Common myeloid progenitor, CD34-positive (primary cell): ENCODE results near the gene ZRANB3.
"Not testable (repeated sequence)": the region's sequence is repeated elsewhere in the genome, so short reads cannot be mapped to it uniquely, and the experiment has no call there.

Source experiments
- CTCF ChIA-PET: fragments of 350-600 bp; sonication (Branson Sonifier 250); formaldehyde crosslinking; loops from one replicate; lab custom pipeline; 2021; ENCODE audit warnings: antibody characterized with exemption; lab: Charles Lee
- POLR2A ChIA-PET: fragments of 350-600 bp; sonication (Branson Sonifier 250); formaldehyde crosslinking; loops from one replicate; lab custom pipeline; 2021; ENCODE audit warnings: antibody characterized with exemption; lab: Charles Lee
- DNase-seq, 3 donors: peaks; one replicate each; pipeline versions ENCODE4 v3.0.0 to v3.0.0-alpha.2; 2013
- H3K27ac ChIP-seq, 2 experiments: 1 replicate in 1 of 2; 2 replicates in 1 of 2; pipeline ENCODE4 v1.7.0; 2013; ENCODE audit warnings: inconsistent platforms in 2 of 2, low read length in 2 of 2, mild to moderate bottlenecking in 2 of 2, low read depth in 1 of 2, moderate library complexity in 1 of 2; ENCODE audit not compliant: severe bottlenecking in 2 of 2, insufficient read depth in 1 of 2, poor library complexity in 1 of 2
- H3K27me3 ChIP-seq, 5 experiments: replicated peaks in 2 of 5; 1 replicate in 3 of 5; 2 replicates in 2 of 5; pipeline versions ENCODE4 v1.6.1 to v1.7.0; 2013; ENCODE audit warnings: low read length in 4 of 5, mild to moderate bottlenecking in 2 of 5, moderate library complexity in 2 of 5, inconsistent platforms in 1 of 5; ENCODE audit not compliant: insufficient read depth in 5 of 5, control insufficient read depth in 4 of 5
- H3K36me3 ChIP-seq, 4 experiments: 1 replicate in 2 of 4; 2 replicates in 2 of 4; pipeline versions ENCODE4 v1.6.1 to v1.7.0; 2013; ENCODE audit warnings: low read length in 3 of 4, control low read depth in 1 of 4, mild to moderate bottlenecking in 1 of 4; ENCODE audit not compliant: control insufficient read depth in 4 of 4, insufficient read depth in 4 of 4
- H3K4me1 ChIP-seq, 4 experiments: 1 replicate in 3 of 4; 2 replicates in 1 of 4; pipeline versions ENCODE4 v1.6.1 to v1.7.1; 2013; ENCODE audit warnings: low read length in 3 of 4, mild to moderate bottlenecking in 3 of 4, control low read depth in 1 of 4, inconsistent platforms in 1 of 4, moderate library complexity in 1 of 4; ENCODE audit not compliant: control insufficient read depth in 4 of 4, insufficient read depth in 4 of 4; ENCODE audit errors: control extremely low read depth in 1 of 4
- H3K4me3 ChIP-seq, 7 experiments: 1 replicate in 4 of 7; 2 replicates in 3 of 7; pipeline versions ENCODE4 v1.5.1 to v1.7.0; 2013; ENCODE audit warnings: mild to moderate bottlenecking in 7 of 7, low read length in 6 of 7, moderate library complexity in 6 of 7, inconsistent platforms in 2 of 7, low read depth in 2 of 7, control low read depth in 1 of 7; ENCODE audit not compliant: insufficient read depth in 4 of 7, control insufficient read depth in 1 of 7; ENCODE audit errors: extremely low read depth in 1 of 7
- H3K9me3 ChIP-seq, 5 experiments: 1 replicate in 4 of 5; 2 replicates in 1 of 5; pipeline versions ENCODE4 v1.6.1 to v1.7.1; 2013; ENCODE audit warnings: low read length in 4 of 5, mild to moderate bottlenecking in 2 of 5, inconsistent platforms in 1 of 5, low read depth in 1 of 5, moderate library complexity in 1 of 5; ENCODE audit not compliant: control insufficient read depth in 4 of 5, insufficient read depth in 2 of 5; ENCODE audit errors: control extremely low read depth in 1 of 5
- WGBS: methylation state at CpG from one replicate; pipeline ENCODE4 v1.1.5; 2013; ENCODE audit not compliant: insufficient coverage; 5-methylcytosine and 5-hydroxymethylcytosine counted together

Gene ZRANB3

GRCh38 chr2:135121658-135122039 lies 409.4 kb downstream of the ZRANB3 start:
- H3K4me1 ChIP-seq, H3K4me3 ChIP-seq, POLR2A ChIA-PET, H3K27me3 ChIP-seq, H3K27ac ChIP-seq, H3K9me3 ChIP-seq, DNase-seq: not testable (repeated sequence)
- H3K36me3 ChIP-seq = peaks cover 8 to 25% (median 17%) of the 10 kb centered on the region in 4 experiments
- CTCF ChIA-PET = interaction anchor here (1.3 kb wide), 1 partner anchor 11 kb away, joined by 4 read pairs; no protein-coding TSS in a partner anchor
- WGBS = 100% methylated on average over 4 of the region's 6 CpGs

GRCh38 chr2:135121016-135121657 lies 409.9 kb downstream of the ZRANB3 start:
- DNase-seq = no peak
- no CpG with 5 or more reads among the region's 2 CpGs for WGBS
- H3K9me3 ChIP-seq = peaks cover 0 to 4% (median 0%) of the 10 kb centered on the region in 5 experiments
- no peaks in the 10 kb centered on the region for H3K27me3 ChIP-seq
- no peak overlapping the region for H3K4me3 ChIP-seq
- no peak overlapping the region for H3K27ac ChIP-seq
- no peaks in the 10 kb centered on the region for H3K4me1 ChIP-seq
- H3K36me3 ChIP-seq = peaks cover 8 to 21% (median 16%) of the 10 kb centered on the region in 4 experiments
- ChIA-PET POLR2A (no interaction called here), CTCF (interaction anchor here (1.3 kb wide), 1 partner anchor 12 kb away, joined by 4 read pairs; no protein-coding TSS in a partner anchor)

GRCh38 chr2:135119582-135119981 lies 411.4 kb downstream of the ZRANB3 start:
- H3K9me3 ChIP-seq = peaks cover 0 to 4% (median 0%) of the 10 kb centered on the region in 5 experiments
- H3K4me3 ChIP-seq = no peak overlapping the region
- H3K27me3 ChIP-seq = no peaks in the 10 kb centered on the region
- H3K36me3 ChIP-seq = peaks cover 10 to 22% (median 18%) of the 10 kb centered on the region in 4 experiments
- ChIA-PET CTCF (no interaction called here), POLR2A (no interaction called here)
- DNase-seq = no peak
- no peak overlapping the region for H3K27ac ChIP-seq
- H3K4me1 ChIP-seq = no peaks in the 10 kb centered on the region

- CTCF ChIA-PET = interaction anchor here (0.7 kb wide), 1 partner anchor 29 kb away, joined by 3 read pairs; no protein-coding TSS in a partner anchor
- 100% methylated on average over 1 of the region's 3 CpGs for WGBS
- Histone ChIP-seq H3K9me3 (peaks cover 0 to 4% (median 0%) of the 10 kb centered on the region in 5 experiments), H3K36me3 (peaks cover 10 to 27% (median 17%) of the 10 kb centered on the region in 4 experiments), H3K4me1 (no peaks in the 10 kb centered on the region), H3K27ac (no peak overlapping the region), H3K4me3 (no peak overlapping the region), H3K27me3 (no peaks in the 10 kb centered on the region)
- POLR2A ChIA-PET = interaction anchor here (0.7 kb wide), 1 partner anchor 769 kb away, joined by 3 read pairs; no protein-coding TSS in a partner anchor
- DNase-seq = no peak
These were observed 417.7 kb downstream of the ZRANB3 start for GRCh38 chr2:135113322-135113721.

GRCh38 chr2:135105513-135106316 lies 425.3 kb downstream of the ZRANB3 start:
- 95% methylated on average over 11 of the region's 56 CpGs for whole genome bisulfite sequencing
- Histone ChIP-seq H3K9me3 (peaks cover 0 to 14% (median 4%) of the 10 kb centered on the region in 5 experiments), H3K36me3 (peaks cover 9 to 30% (median 16%) of the 10 kb centered on the region in 4 experiments)
- DNase-seq, CTCF ChIA-PET, H3K27me3 ChIP-seq, H3K4me1 ChIP-seq, H3K4me3 ChIP-seq, H3K27ac ChIP-seq, POLR2A ChIA-PET: not testable (repeated sequence)

- DNase-seq = no peak
- H3K27ac ChIP-seq = no peak overlapping the region
- WGBS = no CpG with 5 or more reads among the region's 1 CpG
- H3K4me3 ChIP-seq = no peak overlapping the region
- no peaks in the 10 kb centered on the region for H3K27me3 ChIP-seq
- peaks cover 9 to 30% (median 17%) of the 10 kb centered on the region in 4 experiments for H3K36me3 ChIP-seq
- POLR2A ChIA-PET = no interaction called here
- no peaks in the 10 kb centered on the region for H3K4me1 ChIP-seq
- peaks cover 0 to 14% (median 4%) of the 10 kb centered on the region in 5 experiments for H3K9me3 ChIP-seq
- CTCF ChIA-PET = no interaction called here
These were observed 427.2 kb downstream of the ZRANB3 start for GRCh38 chr2:135103843-135104242.
